ENCODE measurements around the gene LTB4R2.

The LTB4R2 gene, protein sequence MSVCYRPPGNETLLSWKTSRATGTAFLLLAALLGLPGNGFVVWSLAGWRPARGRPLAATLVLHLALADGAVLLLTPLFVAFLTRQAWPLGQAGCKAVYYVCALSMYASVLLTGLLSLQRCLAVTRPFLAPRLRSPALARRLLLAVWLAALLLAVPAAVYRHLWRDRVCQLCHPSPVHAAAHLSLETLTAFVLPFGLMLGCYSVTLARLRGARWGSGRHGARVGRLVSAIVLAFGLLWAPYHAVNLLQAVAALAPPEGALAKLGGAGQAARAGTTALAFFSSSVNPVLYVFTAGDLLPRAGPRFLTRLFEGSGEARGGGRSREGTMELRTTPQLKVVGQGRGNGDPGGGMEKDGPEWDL

DNA sequence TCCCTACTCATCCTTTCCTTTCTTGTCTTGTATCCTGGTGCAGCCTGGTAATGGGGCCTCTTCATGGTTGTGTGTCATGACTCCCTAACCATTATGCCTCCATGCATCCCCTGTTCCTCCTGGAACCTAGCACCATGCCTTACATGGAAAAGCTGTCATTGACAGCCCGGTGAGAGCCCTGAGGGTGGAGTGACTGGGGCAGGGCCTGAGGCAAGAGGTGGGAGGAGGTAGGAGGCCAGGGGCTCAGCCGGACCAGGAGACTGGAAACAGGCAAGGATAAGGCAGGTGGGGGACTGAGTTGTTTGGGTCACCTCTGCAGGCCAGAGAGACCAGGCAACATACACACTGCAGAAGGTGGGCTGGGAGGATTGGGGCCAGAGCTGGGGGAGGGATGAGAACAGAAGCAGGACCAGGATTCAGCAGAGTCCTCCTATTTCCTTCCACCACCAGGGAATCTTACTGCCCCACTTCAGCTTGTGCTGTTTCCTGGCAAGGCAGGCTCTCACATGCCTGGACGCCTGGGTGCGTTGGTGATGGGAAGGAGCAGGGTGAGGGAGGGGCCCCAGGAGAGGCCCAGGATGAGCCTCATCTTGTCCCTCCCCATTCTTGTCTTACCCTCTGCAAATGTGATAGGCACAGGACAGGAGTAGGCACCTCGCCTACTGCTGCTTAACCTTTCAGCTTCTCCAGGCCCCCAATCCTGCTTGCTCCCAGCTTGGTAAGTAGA, at the start of gene LTB4R2:
LTB4R2 (plus strand) TSS at position 603 of the 727 bp plus-strand sequence. CDS start 525 bp downstream, outside the sequence.
- DNase-seq, result no peak

DNA sequence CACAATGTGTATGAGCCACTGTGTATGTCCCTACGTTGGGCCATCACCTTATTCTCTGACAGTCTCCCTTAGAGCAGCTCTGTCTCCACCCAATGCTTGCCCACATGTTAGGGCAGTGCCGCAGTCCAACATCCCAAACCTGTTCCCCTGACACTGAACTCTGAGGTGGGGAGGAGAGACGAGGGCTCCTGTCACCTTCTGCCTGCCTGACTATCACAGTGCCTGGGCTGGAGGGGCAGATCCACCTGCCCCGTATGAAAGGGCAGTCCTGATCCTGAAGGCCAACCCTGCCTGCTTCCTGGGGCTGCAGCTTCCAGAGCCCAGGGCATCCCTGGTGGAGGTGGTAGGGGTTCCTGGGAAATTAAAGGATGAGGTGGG, 49.2 kb upstream of the LTB4R2 start:
- DNase-seq, result no peak

DNA sequence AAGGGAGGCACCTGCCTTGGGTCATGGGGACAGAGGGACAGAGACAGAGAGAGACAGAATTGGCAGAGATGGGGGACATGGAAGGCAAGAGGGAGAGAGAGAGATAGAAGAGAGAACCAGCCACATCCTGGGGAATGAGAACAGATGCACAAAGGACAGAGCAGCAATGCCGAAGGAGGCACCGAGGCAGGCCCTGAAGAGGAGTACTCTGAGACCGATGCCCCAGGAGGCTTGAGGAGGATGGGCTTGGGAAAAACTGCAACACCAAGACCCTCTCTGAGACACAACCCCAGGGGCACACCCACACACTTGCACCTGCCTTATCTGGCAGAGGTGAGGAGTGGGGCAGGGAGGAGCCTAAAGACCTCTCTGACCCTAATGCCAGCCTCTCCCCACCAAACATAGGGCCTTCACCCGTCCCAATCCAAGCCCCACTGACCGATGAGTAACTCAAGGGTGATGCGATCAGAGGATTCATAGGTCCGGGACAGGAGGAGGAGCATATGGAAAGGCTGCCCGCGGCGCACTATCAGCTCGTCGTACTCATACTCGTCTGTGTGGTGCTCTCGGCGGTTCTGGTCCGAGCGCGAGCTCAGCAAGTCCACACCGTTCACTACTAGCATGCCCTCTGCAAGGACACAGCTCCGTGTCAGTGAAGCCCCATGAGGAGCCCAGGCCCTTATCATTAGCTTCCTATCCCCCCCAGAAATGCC, 48.5 kb upstream of the LTB4R2 start:
- no peak for DNase-seq

DNA sequence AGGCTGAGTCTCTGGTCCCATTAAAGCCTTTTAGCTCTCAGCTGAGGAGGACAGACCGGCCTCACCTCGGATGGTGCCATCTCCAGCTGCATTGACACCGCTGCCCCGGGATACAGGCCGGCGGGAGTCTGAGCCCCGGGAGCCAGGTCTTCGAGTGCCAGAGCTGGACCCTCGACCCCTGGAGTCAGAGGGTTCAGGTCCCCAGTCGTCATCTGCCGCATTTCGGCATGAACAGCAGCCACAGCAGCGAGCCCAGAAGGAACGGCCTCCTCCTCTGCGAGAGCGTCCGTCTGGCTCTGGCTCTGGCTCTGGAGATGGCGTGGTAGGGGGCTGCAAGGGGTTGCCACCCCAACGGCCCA, 48.0 kb upstream of the LTB4R2 start:
- no peak for DNase-seq

DNA sequence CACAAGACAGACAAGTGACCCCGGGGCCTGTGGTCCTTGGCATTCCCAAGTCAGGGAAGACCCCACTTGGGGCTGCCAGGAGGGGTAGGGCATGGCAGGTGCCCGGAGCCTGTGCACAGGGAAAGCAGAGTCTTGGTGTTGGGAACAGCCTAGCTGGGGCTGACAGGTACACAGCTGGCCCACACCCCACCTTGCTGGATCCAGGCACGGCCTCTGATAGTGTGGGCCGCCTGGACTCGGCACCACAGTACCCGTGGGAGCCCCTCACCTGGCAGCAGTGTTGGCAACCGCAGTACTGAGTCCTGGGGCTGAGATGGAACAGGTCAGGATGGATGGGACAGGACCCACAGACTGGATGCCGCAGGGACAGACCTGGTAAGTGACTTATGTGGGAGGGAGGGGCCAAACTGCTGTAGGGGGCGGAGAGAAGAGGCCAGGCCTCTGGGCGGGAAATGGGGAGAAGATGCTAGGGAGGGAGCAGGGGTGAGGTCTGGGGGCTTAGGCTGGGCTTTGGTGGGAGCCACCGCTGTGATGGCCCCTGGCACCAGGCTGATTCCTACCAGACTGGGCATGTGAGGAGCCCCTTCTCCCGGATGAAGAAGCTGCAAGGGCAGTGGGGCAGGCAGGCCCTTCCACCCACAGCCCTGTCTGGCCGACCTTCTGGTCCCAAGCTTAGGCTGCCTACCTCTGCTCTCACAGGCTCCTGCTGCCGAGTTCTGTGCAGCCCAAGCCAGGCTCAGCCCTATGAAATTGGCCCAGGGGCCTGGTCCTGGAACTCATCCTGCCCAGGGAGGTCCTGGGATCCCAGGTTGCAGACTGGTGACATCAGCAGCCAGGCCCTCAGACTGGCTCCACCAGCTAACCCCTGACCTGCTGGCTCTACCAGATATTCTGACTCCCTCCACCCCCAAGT, 46.9 kb upstream of the LTB4R2 start, which contains the start of gene TGM1:
TGM1 (minus strand) TSS at position 357 of the 913 bp plus-strand sequence. CDS start 825 bp downstream, outside the sequence.
- DNase-seq, result no peak

DNA sequence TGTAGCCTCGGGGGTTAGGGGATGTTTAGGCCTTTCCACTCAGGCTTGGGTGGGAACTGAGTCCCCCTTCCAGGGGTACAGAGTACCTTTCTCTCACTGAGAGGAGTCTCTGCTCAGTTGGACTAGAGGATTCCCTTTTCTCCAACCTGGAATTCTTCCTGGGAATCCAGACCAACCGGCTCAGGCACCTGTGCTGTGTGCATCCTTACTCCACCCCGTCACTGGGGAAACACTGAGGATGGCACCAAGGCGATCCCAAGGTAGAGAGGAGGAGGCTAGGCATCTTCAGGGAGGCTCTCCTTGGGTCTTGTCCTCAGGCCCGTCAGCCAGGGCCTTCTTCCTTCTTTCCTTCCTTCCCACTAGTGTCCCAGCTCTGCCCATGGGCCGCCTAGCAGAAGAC, 46.1 kb upstream of the LTB4R2 start:
- no peak for DNase-seq

DNA sequence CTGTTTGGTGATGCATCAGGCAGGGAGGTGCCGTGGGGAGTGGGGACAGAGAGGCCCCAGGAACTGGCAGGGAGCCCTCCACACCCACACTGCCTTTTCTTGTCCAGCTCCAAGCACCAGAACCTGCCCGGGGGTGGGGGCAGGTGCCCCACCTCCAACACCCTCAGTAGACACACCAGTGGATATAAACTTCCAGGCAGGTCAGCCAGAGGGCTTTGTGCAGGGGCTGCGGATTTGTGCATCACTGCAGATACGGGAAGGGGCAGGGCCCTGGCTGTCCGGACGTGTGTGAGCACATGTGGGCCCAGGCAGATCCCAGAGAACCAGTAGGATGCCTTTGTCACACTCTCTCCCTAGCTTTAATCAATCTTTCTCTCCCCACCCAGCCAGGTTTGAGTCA, 45.6 kb upstream of the LTB4R2 start:
- DNase-seq, result no peak

DNA sequence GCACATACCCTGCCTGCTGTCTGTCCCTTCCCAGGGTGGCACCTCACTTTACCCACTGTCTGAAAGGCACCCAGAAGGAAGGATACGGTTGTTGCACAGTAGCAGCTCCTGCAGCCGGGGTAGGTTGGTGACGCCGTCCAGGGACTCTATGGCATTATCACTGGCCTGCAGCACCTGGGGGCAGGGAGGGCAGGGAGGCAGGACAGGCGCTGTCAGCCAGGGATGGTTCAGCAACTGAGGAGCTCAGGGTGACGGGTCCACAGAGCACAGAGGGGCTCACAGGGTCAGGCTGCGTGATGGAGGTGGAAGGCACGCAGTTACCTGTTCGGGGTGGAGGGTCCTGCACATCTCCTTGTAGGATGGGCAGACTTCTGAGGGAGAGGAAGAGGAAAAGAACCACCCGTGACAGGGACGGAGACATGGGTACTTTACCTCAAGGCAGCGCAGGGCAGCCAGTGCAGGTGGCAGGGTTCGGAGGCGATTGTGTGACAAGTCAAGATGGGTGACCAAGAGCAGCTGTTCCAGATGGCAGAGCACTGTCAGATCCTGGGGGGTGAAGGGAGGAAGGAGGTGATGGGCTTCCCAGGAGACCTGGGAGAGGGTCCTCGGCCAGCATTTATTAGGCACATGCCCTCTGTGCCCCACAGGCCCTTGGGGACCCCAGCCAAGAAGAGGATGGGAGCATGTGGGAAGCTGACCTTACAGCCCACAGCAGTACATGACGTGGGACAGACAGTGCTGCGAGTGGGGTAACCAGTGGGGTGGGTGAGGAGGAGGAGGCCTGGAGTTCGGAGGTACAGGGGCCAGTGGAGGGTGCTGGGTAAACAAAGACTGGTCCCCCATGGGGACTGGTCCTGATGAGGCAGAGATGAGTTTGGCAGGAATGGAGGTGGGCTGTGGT, 43.3 kb upstream of the LTB4R2 start:
- no peak for DNase-seq

DNA sequence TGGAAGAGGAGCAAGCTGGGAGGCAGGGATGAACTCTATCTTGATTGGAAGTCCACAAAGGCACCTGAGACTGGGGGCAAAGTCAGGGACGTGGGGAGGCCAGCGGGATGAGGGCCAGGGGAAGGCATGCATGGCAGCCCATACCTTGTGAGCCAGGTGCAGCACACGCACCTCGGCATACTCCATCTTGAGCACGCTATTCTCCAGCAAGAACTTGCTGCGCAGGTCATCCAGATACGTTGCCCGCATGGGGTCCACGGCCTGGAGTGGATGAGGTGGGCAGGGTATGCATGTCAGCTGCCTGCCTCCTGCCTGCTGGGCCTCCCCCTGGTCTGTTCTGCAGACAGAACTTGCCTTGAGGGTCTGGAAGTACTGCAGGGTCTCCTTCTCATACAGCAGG, 42.4 kb upstream of the LTB4R2 start:
- no peak for DNase-seq

DNA sequence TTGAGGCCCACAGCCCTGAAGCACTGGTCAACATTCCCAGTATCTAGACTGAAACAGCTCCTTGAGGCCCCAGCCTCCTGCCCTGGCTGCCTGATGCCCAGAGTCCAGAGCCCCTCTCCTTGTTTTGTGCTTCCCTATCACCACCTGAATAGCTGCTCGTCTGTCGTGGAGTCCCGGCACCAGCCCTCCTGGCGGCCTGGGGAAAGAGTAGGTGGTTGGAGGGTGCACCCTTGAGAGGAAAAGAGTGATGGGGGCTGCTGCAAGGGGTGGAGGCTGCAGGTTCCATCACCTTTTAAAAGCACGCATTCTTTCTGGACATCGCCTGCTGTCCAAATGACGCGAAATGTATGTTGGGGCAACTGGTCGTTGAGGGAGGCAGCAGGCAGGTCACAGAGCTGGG, 41.7 kb upstream of the LTB4R2 start:
- no peak for DNase-seq

DNA sequence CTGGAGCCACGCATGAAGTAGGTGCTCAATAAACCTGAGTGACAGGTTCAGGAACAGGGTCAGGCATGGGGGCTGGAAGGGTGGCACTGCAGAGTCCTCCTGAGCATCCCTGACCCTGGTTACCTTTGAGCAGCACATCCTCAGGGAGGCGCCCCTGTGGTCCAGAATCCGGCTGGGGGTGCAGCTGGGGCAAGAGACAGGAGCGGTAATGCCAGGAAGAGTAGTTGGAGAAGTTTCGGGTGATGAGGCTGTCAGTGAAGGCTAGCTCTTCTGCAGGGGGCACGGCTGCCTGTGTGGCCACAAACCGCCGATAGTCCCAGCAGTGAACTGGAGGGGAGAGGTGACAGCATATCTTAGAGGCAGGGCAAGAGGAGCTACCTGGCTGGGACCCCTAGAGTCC, 40.6 kb upstream of the LTB4R2 start:
- no peak for DNase-seq

DNA sequence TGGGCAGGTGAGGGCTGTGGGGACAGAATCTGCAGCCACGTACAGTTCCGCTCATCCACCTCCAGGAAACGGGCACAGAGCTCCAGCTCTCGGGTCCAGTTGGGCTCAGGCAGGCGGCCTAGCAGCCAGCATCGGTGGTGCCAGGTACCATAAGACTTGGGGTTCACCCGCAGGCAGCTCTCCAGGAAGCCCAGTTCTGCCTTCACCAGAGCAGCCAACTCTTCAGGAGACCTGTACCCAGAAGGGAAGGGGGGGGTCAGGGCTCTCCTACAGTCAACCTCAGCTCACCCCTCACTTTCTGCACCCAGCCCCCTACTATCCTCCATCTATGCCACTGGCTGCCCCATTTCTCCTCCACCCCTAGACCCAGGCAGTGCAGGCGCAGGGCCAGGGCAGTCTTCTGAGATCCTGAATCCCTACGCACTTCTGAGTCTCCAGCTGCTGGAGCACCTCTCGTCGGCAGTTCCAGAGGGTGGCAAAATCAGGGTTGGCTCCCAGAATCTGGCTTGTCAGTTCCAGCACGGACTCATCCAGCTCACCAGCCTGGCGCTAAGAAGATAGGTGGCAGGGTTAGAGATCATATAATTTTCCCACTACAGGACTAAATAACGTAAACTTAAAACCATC, 39.9 kb upstream of the LTB4R2 start:
- DNase-seq, result no peak

DNA sequence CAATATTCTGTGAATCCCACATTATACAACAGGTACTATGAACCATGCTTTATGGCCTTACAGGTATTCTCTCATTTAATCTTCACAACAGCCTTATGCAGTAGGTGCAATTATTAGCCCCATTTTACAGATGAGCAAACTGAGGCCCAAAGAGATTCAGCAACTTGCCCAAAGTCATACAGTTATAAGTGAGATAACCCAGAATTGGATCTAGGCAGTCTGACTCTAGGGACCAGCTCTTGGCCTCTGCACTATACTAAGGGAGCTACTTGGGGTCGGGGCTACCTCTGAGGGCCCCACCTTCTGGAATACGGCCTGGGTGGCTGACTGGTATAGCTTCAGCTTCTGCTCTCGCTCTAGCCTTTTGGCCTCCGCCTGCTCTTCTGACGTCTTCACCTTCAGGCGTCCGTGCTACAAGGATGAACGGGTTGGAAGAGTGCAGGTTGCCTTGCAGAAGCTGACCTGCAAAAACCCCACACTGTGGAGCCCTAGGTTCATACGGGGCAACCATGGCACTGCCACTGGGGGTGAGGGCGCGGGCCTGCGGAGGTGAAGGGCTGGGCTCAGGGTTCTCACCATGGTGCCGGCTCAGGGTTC, 39.3 kb upstream of the LTB4R2 start:
- no peak for DNase-seq

DNA sequence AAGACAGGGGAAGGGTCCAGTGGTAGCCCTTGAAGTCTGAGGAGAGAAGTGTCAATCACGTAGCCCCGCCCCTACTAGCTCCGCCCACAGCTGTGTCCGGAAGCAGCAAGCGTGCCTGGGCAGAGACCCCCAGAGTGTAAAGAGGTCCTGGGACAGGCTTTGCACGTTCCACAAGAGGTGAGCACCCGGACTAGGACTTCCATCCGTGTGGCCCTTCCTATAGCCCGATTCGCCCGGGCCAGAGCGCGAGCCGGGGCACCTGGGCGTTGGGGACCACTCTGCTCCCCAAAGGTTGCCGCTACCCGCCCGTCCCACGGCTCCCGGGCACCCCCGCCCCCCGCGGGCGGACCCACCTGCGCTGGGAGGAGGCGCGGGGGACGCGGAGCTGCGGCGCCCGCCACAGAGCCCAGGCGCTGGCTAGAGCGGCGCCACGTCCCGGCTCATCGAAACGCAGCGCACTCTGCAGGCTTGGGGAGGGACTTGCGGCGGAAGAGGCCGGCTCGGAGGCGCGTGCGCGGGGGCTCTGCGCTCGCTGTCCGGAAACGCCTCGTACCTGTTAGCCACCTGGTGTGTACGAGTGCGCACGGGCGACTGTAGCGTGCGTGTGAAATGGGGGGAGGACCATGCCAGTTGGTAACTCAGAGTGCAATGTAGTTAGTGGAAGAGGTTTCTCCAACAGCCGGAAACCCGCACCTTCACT, 38.7 kb upstream of the LTB4R2 start, which contains the start of gene RABGGTA:
RABGGTA (minus strand) TSS at position 464 of the 700 bp plus-strand sequence. CDS start 482 bp downstream, outside the sequence.
- DNase-seq, result peak; percentile 90

DNA sequence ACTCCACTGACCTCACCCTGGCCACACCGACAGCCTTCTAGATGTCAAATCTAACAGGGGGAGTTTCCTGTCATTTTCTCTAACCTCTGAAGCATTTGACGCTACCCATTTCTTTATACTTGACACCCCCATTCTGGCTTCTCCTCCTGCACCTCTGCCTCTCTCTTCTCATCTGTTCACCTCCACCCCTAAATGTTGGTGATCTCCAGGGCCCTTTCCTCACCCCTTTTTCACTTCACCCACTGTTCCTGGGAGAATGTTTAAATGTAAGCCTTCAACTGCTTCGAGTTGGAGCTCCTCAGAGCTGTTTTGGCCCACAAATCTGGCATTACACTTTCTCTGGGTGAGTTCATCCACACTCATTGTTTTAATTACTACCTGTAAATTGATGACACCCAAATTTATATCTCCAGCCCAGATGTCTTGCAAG, 38.1 kb upstream of the LTB4R2 start:
- DNase-seq, result no peak

DNA sequence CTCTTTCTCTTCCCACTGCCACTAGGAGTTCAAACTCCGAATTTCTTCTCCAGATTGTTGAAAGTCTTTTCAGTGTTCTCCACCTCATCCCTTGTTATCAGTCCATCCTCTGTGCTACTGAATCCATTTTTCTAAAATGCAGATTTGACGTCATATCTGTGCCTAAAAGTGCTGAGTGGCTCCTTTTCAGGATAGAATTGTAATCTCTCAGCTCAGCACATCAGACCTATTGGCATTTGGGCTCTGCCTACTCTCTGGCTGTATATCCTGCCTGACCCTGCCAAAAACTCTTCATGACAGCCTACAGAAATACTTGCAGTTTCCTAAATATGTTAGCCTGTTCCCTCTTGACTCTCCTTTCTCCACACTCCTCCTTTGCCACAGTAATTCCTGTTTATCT, 37.5 kb upstream of the LTB4R2 start:
- DNase-seq, result no peak

DNA sequence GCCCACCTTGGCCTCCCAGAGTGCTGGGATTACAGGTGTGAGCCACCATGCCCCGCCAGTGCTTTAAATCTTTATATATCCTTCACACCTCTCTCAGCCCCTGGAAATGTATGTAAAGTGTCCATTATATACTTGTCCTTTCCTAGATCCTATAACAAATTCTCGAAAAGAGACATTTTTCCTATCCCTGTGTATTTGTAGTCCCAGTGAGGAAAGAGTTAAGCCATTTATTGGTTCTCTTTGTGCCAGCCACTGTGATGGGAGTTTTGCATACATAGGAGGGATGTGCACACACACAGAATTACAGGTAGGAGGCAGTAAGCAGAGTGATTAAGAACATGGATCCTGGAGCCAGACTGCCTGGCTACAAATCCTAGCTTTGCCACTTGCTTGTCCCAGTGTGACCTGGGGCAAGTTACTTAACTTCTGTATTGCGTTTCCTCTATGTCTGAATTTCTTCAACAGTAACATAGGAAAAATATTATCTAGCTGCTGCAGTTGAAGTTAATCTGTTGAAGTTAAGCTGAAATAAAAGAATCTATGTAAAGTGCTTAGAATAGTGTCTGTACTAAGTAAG, 36.4 kb upstream of the LTB4R2 start:
- DNase-seq, result no peak

DNA sequence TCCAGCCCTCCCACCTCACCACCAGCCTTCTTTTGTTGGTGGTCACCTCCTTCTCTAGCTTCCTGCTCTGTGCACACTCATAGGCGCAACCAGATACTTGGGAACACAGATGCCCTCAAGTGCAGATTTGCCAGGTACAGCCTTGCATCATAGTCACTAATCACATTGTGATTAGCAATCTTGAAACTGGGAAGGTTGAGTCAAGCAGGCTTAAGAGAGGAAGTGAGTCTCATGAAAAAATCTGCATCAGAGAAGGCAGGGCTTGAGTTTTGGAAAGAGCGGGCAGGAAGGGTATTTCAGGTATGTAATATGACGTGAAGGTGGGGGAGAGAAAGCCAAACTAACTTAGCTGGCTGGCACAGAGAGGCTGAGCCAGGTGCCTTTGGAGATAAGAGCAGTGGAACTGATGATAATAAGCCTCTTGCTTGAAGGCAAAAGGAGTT, 35.8 kb upstream of the LTB4R2 start:
- DNase-seq, result peak; percentile 66

DNA sequence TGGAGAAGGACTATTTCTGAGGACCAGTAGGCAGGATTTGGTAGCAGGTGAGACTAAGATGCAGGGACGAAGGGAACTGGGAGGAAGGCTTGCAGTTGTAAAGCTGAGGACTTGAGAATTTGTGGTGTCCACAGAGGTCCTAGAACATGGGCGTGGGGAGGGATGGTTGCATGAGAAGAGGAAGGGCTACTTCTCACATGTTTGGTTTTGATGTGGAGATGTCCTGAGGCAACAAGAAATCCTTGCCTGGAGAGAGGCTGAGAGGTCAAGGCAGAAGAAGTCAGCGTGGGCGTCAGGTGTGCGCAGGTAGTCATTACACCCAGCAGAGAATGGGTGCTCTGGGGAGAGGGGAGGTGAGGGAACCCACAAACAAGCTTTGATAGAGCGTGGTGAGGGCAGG, 32.9 kb upstream of the LTB4R2 start:
- no peak for DNase-seq
